Psoas muscle (tissue), 8 donors: Measurements from ENCODE around the gene RXFP2. TPM values are rescaled to one million over a fixed set of nuclear protein-coding genes. Genes with fewer than 3 reads are reported as not detected.

Experiments used
- ATAC-seq, 4 donors: fragments of 200-7000 bp; cut with Tn5 transposase; one replicate each; pipeline ENCODE4 v1.9.1; 2020; ENCODE audit warnings: moderate library complexity in 3 of 4, mild to moderate bottlenecking in 2 of 4
- DNase-seq, 2 donors: peaks; one replicate each; pipeline ENCODE4 v3.0.0-alpha.2; 2020
- H3K27ac ChIP-seq: fragments of 200-600 bp; one replicate; pipeline ENCODE4 v1.8.0; 2022
- H3K27me3 ChIP-seq, 3 donors: fragments of 200-600 bp in 1 of 3; one replicate each; pipeline versions ENCODE4 v1.6.1 to v1.8.0; 2013 to 2022; ENCODE audit warnings: low read length in 2 of 3, mild to moderate bottlenecking in 2 of 3, moderate library complexity in 1 of 3; ENCODE audit not compliant: insufficient read depth in 3 of 3
- H3K36me3 ChIP-seq, 2 donors: fragments of 200-600 bp in 1 of 2; one replicate each; pipeline versions ENCODE4 v1.6.1 to v1.8.0; 2013 to 2022; ENCODE audit warnings: low read depth in 1 of 2, mild to moderate bottlenecking in 1 of 2, moderate library complexity in 1 of 2; ENCODE audit not compliant: insufficient read depth in 1 of 2
- H3K4me1 ChIP-seq: fragments of 200-600 bp; one replicate; pipeline ENCODE4 v1.8.0; 2022
- H3K4me3 ChIP-seq: fragments of 200-600 bp; one replicate; pipeline ENCODE4 v1.8.0; 2022; ENCODE audit warnings: mild to moderate bottlenecking
- H3K9me3 ChIP-seq: fragments of 200-600 bp; one replicate; pipeline ENCODE4 v1.8.0; 2022
- CTCF ChIP-seq: fragments of 200-600 bp; IDR thresholded peaks from one replicate; pipeline ENCODE4 v1.8.0; 2022; ENCODE audit warnings: antibody characterized with exemption
- WGBS, 3 donors: extraction: QIAGEN DNeasy Blood & Tissue Kit; methylation state at CpG; one replicate each; pipeline versions ENCODE4 v1.1.6 to v1.1.7; 2013; 5-methylcytosine and 5-hydroxymethylcytosine counted together
- intact Hi-C, 2 donors: fragments of 100-400 bp; cut with DNase I; formaldehyde crosslinking; loops; one replicate each; pipeline versions ENCODE4 v1.11.0 to v1.14.2; 2022
- polyA plus RNA-seq, 3 donors: library from polyadenylated mRNA; stranded (reverse); fragments of 200-250 nt; gene quantifications; one replicate each; pipeline ENCODE4 v1.2.3, GENCODE V29; 2013
- total RNA-seq, 4 donors: library from RNA; stranded (reverse); fragmentation: NEBNext Ultra II Directional in 2 of 4; extraction: Animal tissue kit (Norgen Biotek cat#: 25700) in 2 of 4; gene quantifications; one replicate each; pipeline versions ENCODE4 v1.2.1 to v1.2.4, GENCODE V29; 2021 to 2023
- donor health status: healthy with polysubstance abuse.
- donor health status: DM: no; HTN: no; CAD: no; lungs with moderate emphysema.
- donor health status: Bipolar disorder and iron deficiency.
- donor health status: healthy.
- donor health status: DM: yes; HTN: yes; CAD: no.
- donor health status: DM: no; HTN: no; CAD: no.
- donor health status: DM: no; HTN: no; CAD: no.
- donor health status: DM: yes; HTN: yes; CAD: no.

The RXFP2 gene
- total and polyA plus RNA-seq, 7 donors: 0.47 to 4.0 (median 1.2) TPM; not detected in 2

- H3K4me1 ChIP-seq: no peaks in the 10 kb centered on the region
- ATAC-seq (no peak), DNase-seq (no peak)
- 50 to 68% (median 58%) methylated on average over 2 of the region's 2 CpGs for WGBS, 3 donors
- no peak overlapping the region for H3K4me3 ChIP-seq
- H3K36me3 ChIP-seq: no peaks in the 10 kb centered on the region
- no peak for TF ChIP-seq CTCF
- H3K9me3 ChIP-seq: no peaks in the 10 kb centered on the region
- peaks cover 0 to 3% (median 0%) of the 10 kb centered on the region in 3 donors for H3K27me3 ChIP-seq
- intact Hi-C loops: no loop called here
- H3K27ac ChIP-seq: no peak overlapping the region
Measured at GRCh38 chr13:31747966-31748365, 8.6 kb downstream of the RXFP2 start.

DNA sequence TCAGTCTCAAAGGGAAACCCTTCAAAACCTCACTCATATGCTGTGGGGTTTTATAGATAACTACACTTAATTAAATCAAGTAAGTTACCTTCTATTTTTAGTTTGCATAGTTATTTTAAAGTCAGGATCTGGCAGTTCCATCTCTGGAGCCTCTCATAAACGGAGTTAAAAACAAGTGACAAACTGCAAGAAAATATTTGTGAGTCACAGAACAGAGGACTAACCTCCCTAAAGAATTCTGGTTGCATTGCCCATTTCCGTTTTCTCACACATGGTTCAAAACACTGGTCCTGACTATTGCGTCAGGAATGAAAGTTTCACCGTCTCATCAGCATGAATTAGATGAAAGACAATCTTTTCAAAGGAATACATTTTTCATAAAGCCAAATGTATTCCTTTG, 10.6 kb downstream of the RXFP2 start:
- no peaks in the 10 kb centered on the region for H3K9me3 ChIP-seq
- ATAC-seq: no peak
- no peak overlapping the region for H3K27ac ChIP-seq
- WGBS, 3 donors: 49 to 62% (median 55%) methylated on average over 4 of the region's 4 CpGs
- intact Hi-C loops: no loop called here
- no peak overlapping the region for H3K4me3 ChIP-seq
- no peak for DNase-seq
- H3K4me1 ChIP-seq: no peaks in the 10 kb centered on the region
- TF ChIP-seq CTCF: no peak
- H3K27me3 ChIP-seq: peaks cover 1 to 4% (median 3%) of the 10 kb centered on the region in 3 donors
- no peaks in the 10 kb centered on the region for H3K36me3 ChIP-seq

DNA sequence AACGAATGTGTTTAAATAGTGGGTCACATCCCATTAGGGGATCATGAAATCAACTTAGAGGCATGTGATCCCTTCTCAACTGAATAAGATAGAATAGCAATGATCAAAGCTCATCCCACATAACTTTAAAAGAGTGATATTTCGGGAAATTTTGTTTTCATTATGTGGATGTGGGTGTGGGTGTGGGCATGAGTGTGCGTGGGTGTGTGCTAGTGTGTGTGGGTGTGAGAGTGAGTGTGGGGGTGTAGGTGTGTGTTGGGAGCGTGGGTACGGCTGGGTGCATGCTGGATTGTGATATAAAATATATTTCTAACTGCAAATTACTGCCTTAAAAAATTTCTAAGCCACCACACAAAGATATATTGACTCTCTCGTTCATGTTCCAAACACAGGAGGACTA, 15.9 kb downstream of the RXFP2 start:
- no peaks in the 10 kb centered on the region for H3K4me1 ChIP-seq
- TF ChIP-seq CTCF: no peak
- intact Hi-C loops: no loop called here
- H3K27ac ChIP-seq: no peak overlapping the region
- DNase-seq (no peak), ATAC-seq (no peak)
- WGBS, 3 donors: 83 to 87% (median 86%) methylated on average over 6 of the region's 6 CpGs
- H3K9me3 ChIP-seq: no peaks in the 10 kb centered on the region
- no peak overlapping the region for H3K4me3 ChIP-seq
- peaks cover 1 to 4% (median 3%) of the 10 kb centered on the region in 3 donors for H3K27me3 ChIP-seq
- H3K36me3 ChIP-seq: no peaks in the 10 kb centered on the region

- intact Hi-C loops: no loop called here
- no peak for ATAC-seq
- 67 to 74% (median 69%) methylated on average over 5 of the region's 5 CpGs for WGBS, 3 donors
- TF ChIP-seq CTCF: no peak
- no peak for DNase-seq
- no peak overlapping the region for H3K4me3 ChIP-seq
- H3K27ac ChIP-seq: no peak overlapping the region
- no peaks in the 10 kb centered on the region for H3K9me3 ChIP-seq
- no peaks in the 10 kb centered on the region for H3K4me1 ChIP-seq
- no peaks in the 10 kb centered on the region for H3K36me3 ChIP-seq
- H3K27me3 ChIP-seq: peaks cover 1 to 4% (median 3%) of the 10 kb centered on the region in 3 donors
Measured at GRCh38 chr13:31755803-31756212, 16.5 kb downstream of the RXFP2 start.

GRCh38 chr13:31756346-31756745, 17.0 kb downstream of the RXFP2 start:
- Histone ChIP-seq H3K27ac (no peak overlapping the region), H3K27me3 (peaks cover 1 to 4% (median 3%) of the 10 kb centered on the region in 3 donors), H3K9me3 (no peaks in the 10 kb centered on the region), H3K36me3 (no peaks in the 10 kb centered on the region), H3K4me1 (no peaks in the 10 kb centered on the region), H3K4me3 (no peak overlapping the region)
- ATAC-seq (no peak), DNase-seq (no peak)
- intact Hi-C loops: no loop called here
- 67 to 81% (median 76%) methylated on average over 4 of the region's 4 CpGs for WGBS, 3 donors
- no peak for TF ChIP-seq CTCF
